OCI-LY7 (cell line): ENCODE data around the gene RPS6KL1.

ENCODE experiments used
- CTCF ChIP-seq: fragments of 200-600 bp; sonication (generic); conservative IDR thresholded peaks from 2 replicates; pipeline ENCODE4 v1.5.1; 2014; ENCODE audit warnings: mild to moderate bottlenecking, antibody characterized with exemption, low read length, moderate library complexity, mixed read lengths
- EZH2phosphoT487 ChIP-seq: fragments of 200-600 bp; sonication (generic); IDR thresholded peaks from 2 replicates; pipeline ENCODE4 v1.6.1; 2018; ENCODE audit warnings: low read depth, borderline replicate concordance, mild to moderate bottlenecking, mixed run types, antibody characterized with exemption, low read length, moderate library complexity, mixed read lengths

GRCh38 chr14:74949191-74949601, 26.1 kb upstream of the RPS6KL1 start:
- no peak for TF ChIP-seq CTCF
- TF ChIP-seq EZH2phosphoT487, result no peak
